NCI-H524 (cell line): ENCODE measurements around the gene NUPR2.
"Not testable (repeated sequence)": the region's sequence is repeated elsewhere in the genome, so short reads cannot be mapped to it uniquely, and the experiment has no call there.

Experiments used
- DNase-seq, 2 experiments: peaks; one replicate each; lab custom pipeline; 2025; lab: John Stamatoyannopoulos, UW

Gene NUPR2, protein sequence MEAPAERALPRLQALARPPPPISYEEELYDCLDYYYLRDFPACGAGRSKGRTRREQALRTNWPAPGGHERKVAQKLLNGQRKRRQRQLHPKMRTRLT

GRCh38 chr7:56115852-56116538 lies at the start of gene NUPR2:
TSS of gene NUPR2 (minus strand) at chr7:56116417. CDS start at chr7:56116314, 103 bp downstream.
- no peak for DNase-seq

- DNase-seq, result no peak
Measured at GRCh38 chr7:56157238-56157790, 41.1 kb upstream of the NUPR2 start.

DNA sequence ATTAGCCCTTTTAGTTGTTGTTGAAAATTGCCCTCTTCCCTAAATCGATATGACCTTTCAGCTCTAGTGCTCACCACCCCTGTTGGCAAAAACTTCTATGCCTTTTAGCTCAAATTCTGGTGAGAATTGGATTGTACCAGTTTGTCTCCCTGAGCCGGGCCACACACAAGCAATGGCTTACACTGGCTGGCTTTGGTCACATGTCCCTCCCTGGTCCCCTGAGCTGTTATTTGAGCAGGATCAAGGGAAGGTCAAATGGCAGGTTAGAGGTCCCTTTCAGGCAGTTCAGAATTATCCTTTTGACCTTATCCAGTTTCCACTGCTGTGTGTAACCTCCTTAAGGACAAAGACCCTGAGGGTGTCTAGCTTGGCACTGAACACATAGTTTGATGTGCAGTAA lies 14.8 kb upstream of the NUPR2 start:
- not testable (repeated sequence) for DNase-seq

DNA sequence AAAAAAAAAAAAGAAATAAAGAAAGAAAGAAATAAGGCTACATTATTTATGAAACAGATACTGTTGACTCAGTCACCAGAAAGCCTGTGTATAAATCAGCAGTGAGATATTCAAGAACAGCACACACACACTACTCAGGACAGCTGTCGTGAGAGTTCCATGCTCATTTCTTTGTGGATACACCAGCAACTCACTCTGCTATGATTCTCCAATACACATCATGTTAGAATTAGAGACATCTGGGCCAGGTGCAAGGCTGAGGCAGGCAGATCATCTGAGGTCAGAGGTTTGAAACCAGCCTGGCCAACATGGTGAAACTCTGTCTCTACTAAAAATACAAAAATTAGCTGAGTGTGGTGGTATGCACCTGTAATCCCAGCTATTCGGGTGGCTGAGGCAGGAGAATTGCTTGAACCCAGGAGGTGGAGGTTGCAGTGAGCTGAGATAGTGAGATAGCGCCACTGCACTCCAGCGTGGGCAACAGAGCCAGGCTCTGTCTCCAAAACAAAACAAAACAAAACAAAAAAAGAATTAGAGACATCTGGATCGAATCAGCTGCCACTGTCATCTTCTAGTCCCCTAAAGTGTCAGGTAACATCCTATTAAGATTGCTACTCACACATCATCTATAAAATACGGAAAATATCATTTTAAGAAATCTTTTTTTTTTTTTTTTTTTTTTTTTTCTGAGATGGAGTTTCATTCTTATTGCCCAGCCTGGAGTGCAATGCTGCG lies 11.2 kb upstream of the NUPR2 start:
- DNase-seq, result no peak

DNA sequence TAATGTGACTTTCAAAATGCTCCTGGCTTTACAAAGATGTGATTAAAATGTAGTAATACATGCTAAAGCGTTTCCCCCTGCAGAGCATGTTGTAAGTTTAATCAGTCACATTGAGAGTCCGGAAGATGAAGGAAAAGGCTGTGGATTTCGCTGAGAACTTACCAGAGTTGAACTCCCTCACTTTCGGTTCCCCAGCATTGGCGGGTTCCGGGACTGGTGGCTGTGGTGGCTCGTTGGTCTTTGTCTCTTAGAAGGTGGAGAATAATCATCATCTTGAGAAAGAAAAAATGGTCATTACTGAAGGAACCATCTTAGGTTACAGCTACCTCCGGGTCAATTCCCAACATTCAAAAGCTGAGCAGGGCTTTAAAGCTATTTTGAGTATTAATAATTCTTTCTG lies 9.6 kb upstream of the NUPR2 start:
- no peak for DNase-seq

- no peak for DNase-seq
Measured at GRCh38 chr7:56124981-56125380, 8.8 kb upstream of the NUPR2 start.

DNA sequence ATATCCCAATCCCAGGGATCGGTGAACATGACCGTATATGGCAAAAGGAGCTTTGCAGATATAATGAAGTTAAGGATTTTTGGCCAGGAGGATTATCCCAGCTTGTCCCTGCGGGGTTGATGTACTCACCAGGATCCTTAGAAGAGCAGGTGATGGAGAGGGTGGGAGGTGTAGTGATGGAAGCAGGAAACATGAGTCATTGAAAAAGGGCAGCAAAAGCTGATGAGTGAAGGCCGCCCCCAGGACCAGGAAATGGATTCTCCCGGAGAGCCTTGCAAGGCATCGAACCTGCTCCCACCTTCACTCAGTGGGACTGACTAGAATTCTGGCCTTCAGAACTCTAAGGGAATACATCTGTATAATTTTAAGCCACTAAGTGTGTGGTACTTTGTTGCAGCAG lies 5.2 kb upstream of the NUPR2 start:
- DNase-seq, result no peak

- DNase-seq, result not testable (repeated sequence)
Measured at GRCh38 chr7:56112244-56112643, 4.0 kb downstream of the NUPR2 start.

GRCh38 chr7:56110611-56111010 lies 5.6 kb downstream of the NUPR2 start:
- DNase-seq, result no peak

- no peak for DNase-seq
Measured at GRCh38 chr7:56107954-56108258, 8.3 kb downstream of the NUPR2 start.

- DNase-seq, result peak; percentile 93 to 97
Measured at GRCh38 chr7:56106108-56107073, 9.8 kb downstream of the NUPR2 start, which contains the start of gene CHCHD2. TSS of gene CHCHD2 (minus strand) at chr7:56106476. CDS start at chr7:56106413, 63 bp downstream.

DNA sequence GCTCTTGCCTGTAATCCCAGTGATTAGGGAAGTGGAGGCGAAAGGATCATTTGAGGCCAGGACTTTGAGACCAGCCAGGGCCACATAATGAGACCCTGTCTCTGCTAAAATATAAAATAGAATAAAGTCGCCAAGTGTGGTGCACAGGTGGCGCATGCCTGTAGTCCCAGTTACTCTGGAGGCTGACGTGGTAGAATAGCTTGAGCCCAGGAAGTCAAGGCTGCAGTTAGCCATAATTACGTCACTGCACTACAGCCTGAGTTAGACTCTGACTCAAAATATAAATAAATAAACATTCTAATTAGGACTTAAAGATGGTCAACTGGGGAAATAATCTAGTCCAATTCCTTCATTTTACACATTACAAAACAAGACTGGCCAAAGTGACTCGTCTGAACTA lies 10.7 kb downstream of the NUPR2 start:
- peak in 1 of 2 experiments; percentile 12 for DNase-seq

DNA sequence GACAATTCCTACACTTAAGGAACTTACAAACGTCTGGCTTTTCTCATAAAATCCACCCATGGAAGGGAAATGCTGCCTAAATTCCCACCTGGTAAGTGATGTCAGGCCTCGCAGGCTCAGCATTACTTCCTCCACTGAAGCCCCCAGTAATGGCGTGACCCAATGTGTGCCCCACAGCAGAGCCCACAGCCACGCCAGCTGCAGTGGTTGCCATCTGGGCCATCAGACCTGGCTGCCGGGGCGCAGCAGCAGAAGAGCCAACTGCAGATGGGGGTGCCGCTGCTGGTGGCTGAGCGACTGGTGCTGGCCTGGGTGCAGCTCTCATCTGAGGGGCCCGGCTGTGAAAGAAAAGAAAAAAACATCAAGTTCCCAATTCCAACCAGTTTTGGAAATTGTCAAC lies 12.1 kb downstream of the NUPR2 start:
- DNase-seq, result not testable (repeated sequence)

DNA sequence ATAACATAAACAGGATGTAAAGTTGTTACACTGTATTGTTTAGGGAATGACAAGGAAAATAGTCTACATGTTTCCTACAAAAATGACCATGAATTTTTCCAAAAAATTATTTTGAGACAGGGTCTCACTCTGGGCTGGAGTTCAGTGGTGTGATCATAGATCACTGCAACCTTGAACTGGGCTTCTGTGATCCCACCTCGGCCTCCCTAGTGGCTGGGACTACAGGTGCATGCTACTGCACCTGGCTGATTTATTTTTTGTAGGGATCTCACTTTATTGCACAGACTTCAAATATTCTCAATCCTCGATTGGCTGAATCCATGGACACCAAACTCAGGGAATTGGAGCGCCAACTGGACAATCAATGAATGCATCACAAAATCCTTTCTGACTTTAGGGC lies 16.6 kb downstream of the NUPR2 start:
- DNase-seq, result no peak

- not testable (repeated sequence) for DNase-seq
Measured at GRCh38 chr7:56098187-56099008, 17.8 kb downstream of the NUPR2 start.

- no peak for DNase-seq
Measured at GRCh38 chr7:56097700-56098099, 18.5 kb downstream of the NUPR2 start.

GRCh38 chr7:56092789-56093531 lies 23.3 kb downstream of the NUPR2 start, which contains the start of gene PHKG1:
TSS of gene PHKG1 (minus strand) at chr7:56092952. CDS start at chr7:56088941, 4,011 bp downstream.
- DNase-seq, result no peak

GRCh38 chr7:56092388-56092787 lies 23.8 kb downstream of the NUPR2 start:
- not testable (repeated sequence) for DNase-seq

DNA sequence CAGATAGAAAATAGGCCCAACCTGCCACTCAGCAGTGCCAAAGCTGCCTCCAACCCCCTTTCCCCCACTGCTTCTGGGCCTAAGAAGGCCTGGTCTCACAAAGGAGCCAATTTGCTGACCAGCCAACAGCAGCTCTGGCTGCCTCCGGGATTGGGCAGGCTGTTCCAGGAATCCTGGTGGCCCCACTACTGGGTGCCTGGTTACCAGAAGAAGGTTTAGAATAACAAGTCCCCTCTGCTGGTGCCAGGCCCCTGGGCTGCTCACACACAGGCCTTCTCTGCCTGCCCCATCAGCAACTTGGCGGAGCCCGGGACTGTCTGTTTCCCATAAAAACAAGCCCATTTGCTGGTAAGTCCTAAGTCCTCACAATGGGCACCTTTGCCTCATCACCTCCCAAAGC lies 24.6 kb downstream of the NUPR2 start:
- no peak for DNase-seq

DNA sequence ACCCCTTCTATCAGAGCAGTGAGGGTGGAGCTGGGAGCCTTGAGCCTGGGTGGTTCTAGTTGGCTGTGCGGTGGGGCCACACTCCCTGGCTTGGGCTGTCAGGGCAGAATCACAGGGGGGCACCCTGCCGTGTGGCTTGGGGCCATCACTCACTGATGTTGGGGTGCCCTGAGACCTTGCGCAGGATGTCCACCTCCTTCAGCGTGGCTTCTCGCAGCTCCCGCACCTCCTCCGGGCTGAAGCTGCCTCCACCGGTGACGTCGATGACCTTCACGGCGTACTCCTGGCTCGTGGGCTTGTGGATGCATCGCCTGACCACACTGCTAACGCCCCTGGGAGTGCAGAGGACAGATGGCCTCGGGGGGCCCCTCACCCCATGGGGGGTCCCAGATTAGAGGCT lies 28.8 kb downstream of the NUPR2 start:
- DNase-seq, result no peak
